Activated CD8-positive, alpha-beta T cell treated with anti-CD3 and anti-CD28 coated beads, Interleukin-2, amount 10 ng/mL, durations not matched to agents 7 days and 5 days (primary cell): Measurements from ENCODE around the gene UBQLNL. TPM values are rescaled to one million over a fixed set of nuclear protein-coding genes. Genes with fewer than 3 reads are reported as not detected.

Experiments
- ATAC-seq: fragments of 150-1000 bp; cut with Tn5 transposase; one replicate; pipeline ENCODE4 v1.10.0; 2021; ENCODE audit warnings: moderate library complexity
- CTCF ChIA-PET: fragments of 350-600 bp; sonication (Branson Sonifier 250); formaldehyde crosslinking; loops from one replicate; lab custom pipeline; 2021; ENCODE audit warnings: antibody characterized with exemption; lab: Charles Lee
- POLR2A ChIA-PET: fragments of 350-600 bp; sonication (Branson Sonifier 250); formaldehyde crosslinking; loops from one replicate; lab custom pipeline; 2021; ENCODE audit warnings: antibody characterized with exemption; lab: Charles Lee
- DNase-seq: peaks from one replicate; pipeline ENCODE4 v3.0.0-alpha.2; 2020
- H3K27ac Mint-ChIP-seq: one replicate; pipeline ENCODE4 v1.8.0; 2021; ENCODE audit warnings: mild to moderate bottlenecking, mixed read lengths
- H3K27me3 Mint-ChIP-seq: one replicate; pipeline ENCODE4 v1.8.0; 2021; ENCODE audit warnings: low read depth, mixed read lengths
- H3K36me3 Mint-ChIP-seq: one replicate; pipeline ENCODE4 v1.8.0; 2021; ENCODE audit warnings: low read depth, mixed read lengths
- H3K4me1 Mint-ChIP-seq: one replicate; pipeline ENCODE4 v1.8.0; 2021; ENCODE audit warnings: low read depth, mixed read lengths
- H3K4me3 Mint-ChIP-seq: one replicate; pipeline ENCODE4 v1.8.0; 2021; ENCODE audit warnings: mild to moderate bottlenecking, mixed read lengths
- H3K9me3 Mint-ChIP-seq: one replicate; pipeline ENCODE4 v1.8.0; 2022; ENCODE audit warnings: mixed read lengths; ENCODE audit not compliant: insufficient read depth
- total RNA-seq, 2 experiments: library from RNA; stranded (reverse); gene quantifications; one replicate each; pipeline ENCODE4 v1.2.3, GENCODE V29; 2021

The UBQLNL gene
- total RNA-seq, 2 experiments from 2014 or later = 0.23 TPM; not detected in 1

DNA sequence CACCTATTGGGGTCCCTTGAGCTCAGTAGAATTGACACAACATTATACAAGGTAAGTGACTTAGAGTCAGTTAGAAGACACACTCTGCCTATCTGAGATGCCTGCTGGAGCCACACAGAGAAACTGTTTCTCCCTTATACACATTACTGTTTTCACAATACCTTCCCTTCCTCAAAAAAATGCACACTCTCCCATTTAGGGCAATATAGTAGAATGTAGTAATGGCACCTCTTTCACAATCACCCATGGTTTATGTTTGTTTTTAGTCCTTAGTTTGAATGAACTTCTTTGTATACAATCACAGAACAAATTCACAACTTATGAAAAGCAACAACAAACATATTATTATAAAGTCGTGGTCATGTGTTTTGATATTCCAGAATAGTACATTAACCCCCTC lies 17.5 kb upstream of the UBQLNL start:
- Mint-ChIP-seq H3K9me3 (no peaks in the 10 kb centered on the region), H3K27ac (no peak overlapping the region), H3K36me3 (no peaks in the 10 kb centered on the region), H3K4me3 (no peak overlapping the region), H3K4me1 (no peaks in the 10 kb centered on the region), H3K27me3 (peaks cover 2% of the 10 kb centered on the region)
- ATAC-seq (no peak), DNase-seq (no peak)
- ChIA-PET CTCF (no interaction called here), POLR2A (no interaction called here)

DNA sequence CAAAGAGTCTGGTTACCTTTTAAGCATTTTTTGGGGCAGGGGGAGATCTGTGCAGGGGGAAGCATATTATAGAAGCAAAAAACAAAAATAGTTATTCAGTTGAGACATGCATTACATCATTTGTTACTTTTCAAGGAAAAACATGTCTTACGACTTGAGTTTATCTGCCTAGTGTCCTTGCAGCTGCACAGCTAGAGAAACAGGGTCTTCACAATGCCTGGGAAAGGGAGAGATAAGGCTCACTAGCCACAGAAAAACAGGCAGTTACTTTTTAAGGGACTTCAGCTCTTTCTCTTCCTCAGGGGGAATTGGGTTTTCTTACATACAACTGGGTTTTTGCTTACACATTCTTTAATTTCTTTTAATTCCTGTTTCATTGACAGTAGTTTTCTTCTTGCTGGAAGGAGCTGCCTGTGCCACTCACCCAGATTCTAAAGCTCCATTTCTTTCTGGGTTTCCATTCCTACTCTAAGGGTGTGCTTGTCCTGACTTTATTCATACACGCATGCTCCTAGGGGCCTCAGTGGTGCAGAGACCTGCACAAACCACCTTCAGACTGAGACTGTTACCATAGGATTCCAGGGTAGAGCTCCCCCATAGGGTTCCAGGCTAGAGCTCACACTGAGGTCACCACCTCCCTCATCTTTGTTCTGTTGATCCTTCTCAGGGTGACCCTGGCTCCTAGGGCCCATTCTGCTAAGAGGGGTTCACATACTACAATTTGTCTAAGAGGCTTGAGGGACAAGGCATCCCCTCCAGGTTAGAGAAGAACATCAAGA lies 14.7 kb upstream of the UBQLNL start:
- Mint-ChIP-seq H3K27me3 (no peaks in the 10 kb centered on the region), H3K27ac (no peak overlapping the region), H3K4me1 (no peaks in the 10 kb centered on the region), H3K4me3 (no peak overlapping the region), H3K9me3 (no peaks in the 10 kb centered on the region), H3K36me3 (no peaks in the 10 kb centered on the region)
- DNase-seq (no peak), ATAC-seq (no peak)
- CTCF ChIA-PET = no interaction called here
- POLR2A ChIA-PET = no interaction called here

- H3K27ac Mint-ChIP-seq = no peak overlapping the region
- no peaks in the 10 kb centered on the region for H3K36me3 Mint-ChIP-seq
- no peaks in the 10 kb centered on the region for H3K27me3 Mint-ChIP-seq
- no peaks in the 10 kb centered on the region for H3K9me3 Mint-ChIP-seq
- DNase-seq (no peak), ATAC-seq (no peak)
- H3K4me1 Mint-ChIP-seq = no peaks in the 10 kb centered on the region
- POLR2A ChIA-PET = no interaction called here
- CTCF ChIA-PET = no interaction called here
- H3K4me3 Mint-ChIP-seq = no peak overlapping the region
Observed at GRCh38 chr11:5528495-5528894, 12.0 kb upstream of the UBQLNL start.

GRCh38 chr11:5527716-5528115 lies 11.2 kb upstream of the UBQLNL start:
- Mint-ChIP-seq H3K4me1 (no peaks in the 10 kb centered on the region), H3K4me3 (no peak overlapping the region), H3K36me3 (no peaks in the 10 kb centered on the region), H3K27ac (no peak overlapping the region), H3K27me3 (no peaks in the 10 kb centered on the region), H3K9me3 (no peaks in the 10 kb centered on the region)
- no peak for ATAC-seq
- ChIA-PET POLR2A (no interaction called here), CTCF (no interaction called here)
- no peak for DNase-seq

DNA sequence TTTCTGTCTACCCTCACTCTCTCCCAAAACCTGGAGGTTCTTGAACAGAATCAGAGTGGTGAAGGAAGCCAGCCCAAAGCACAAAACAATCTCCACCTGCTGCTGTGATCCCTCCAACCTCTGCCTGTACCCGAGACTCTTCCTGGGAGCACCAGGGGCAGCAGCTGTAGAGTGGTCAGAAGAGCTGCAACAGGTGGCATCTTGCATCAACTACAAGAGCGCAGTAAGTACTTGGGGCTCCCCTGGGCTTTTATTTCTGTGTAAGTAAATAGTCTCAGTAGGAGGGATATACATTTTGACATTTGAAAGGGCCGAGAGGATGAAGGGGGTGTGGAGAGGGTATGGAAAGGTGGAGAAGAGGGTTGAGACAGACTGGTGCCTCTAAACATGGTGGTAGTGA lies 8.3 kb upstream of the UBQLNL start:
- no peak for ATAC-seq
- POLR2A ChIA-PET = no interaction called here
- Mint-ChIP-seq H3K36me3 (no peaks in the 10 kb centered on the region), H3K27me3 (no peaks in the 10 kb centered on the region), H3K4me3 (no peak overlapping the region), H3K9me3 (no peaks in the 10 kb centered on the region), H3K4me1 (no peaks in the 10 kb centered on the region), H3K27ac (no peak overlapping the region)
- no peak for DNase-seq
- CTCF ChIA-PET = no interaction called here

GRCh38 chr11:5522308-5522707 lies 5.8 kb upstream of the UBQLNL start:
- ATAC-seq = no peak
- DNase-seq = no peak
- no peaks in the 10 kb centered on the region for H3K36me3 Mint-ChIP-seq
- ChIA-PET CTCF (no interaction called here), POLR2A (no interaction called here)
- no peaks in the 10 kb centered on the region for H3K4me1 Mint-ChIP-seq
- H3K9me3 Mint-ChIP-seq = no peaks in the 10 kb centered on the region
- H3K27ac Mint-ChIP-seq = no peak overlapping the region
- H3K4me3 Mint-ChIP-seq = no peak overlapping the region
- H3K27me3 Mint-ChIP-seq = no peaks in the 10 kb centered on the region

- CTCF ChIA-PET = no interaction called here
- POLR2A ChIA-PET = no interaction called here
- DNase-seq (no peak), ATAC-seq (no peak)
- Mint-ChIP-seq H3K27ac (no peak overlapping the region), H3K4me1 (no peaks in the 10 kb centered on the region), H3K9me3 (no peaks in the 10 kb centered on the region), H3K27me3 (no peaks in the 10 kb centered on the region), H3K4me3 (no peak overlapping the region), H3K36me3 (no peaks in the 10 kb centered on the region)
Observed at GRCh38 chr11:5521540-5521939, 5.0 kb upstream of the UBQLNL start.

- ATAC-seq = no peak
- Mint-ChIP-seq H3K27me3 (peaks cover 10% of the 10 kb centered on the region), H3K9me3 (no peaks in the 10 kb centered on the region), H3K27ac (no peak overlapping the region), H3K4me3 (no peak overlapping the region), H3K4me1 (no peaks in the 10 kb centered on the region), H3K36me3 (no peaks in the 10 kb centered on the region)
- ChIA-PET CTCF (no interaction called here), POLR2A (no interaction called here)
- no peak for DNase-seq
Observed at GRCh38 chr11:5514841-5515240, 1.7 kb downstream of the UBQLNL start.

DNA sequence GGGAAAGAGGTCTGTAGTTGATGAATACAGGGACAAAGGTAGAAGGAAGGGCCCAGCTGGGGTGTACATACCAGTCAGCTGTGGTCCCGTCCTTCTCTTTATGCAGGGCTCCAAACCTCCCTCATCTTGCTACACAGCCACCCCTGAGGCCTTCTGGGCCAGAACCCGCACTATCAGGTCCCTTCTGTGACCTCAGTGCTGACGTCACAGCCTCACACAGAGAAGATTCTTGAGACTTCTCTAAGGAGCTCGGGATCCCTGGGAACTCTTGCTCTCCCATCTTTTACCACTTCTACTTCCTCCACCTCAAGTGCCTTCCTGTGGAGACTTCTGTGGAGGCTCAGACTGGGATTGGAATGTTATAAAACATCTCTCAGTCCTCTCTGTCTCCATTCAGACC lies 6.7 kb downstream of the UBQLNL start, which contains the start of gene UBQLN3:
UBQLN3 (minus strand) TSS at position 155 of the 400 bp plus-strand sequence. CDS start 399 bp downstream, outside the sequence.
- no peak for DNase-seq
- no peak within 1 kb of the TSS for H3K27ac Mint-ChIP-seq
- H3K9me3 Mint-ChIP-seq = no peaks in the 10 kb centered on the region
- peaks cover 10% of the 10 kb centered on the region for H3K27me3 Mint-ChIP-seq
- ChIA-PET POLR2A (no interaction called here), CTCF (no interaction called here)
- H3K36me3 Mint-ChIP-seq = no peaks in the 10 kb centered on the region
- no peaks in the 10 kb centered on the region for H3K4me1 Mint-ChIP-seq
- no peak for ATAC-seq
- H3K4me3 Mint-ChIP-seq = no peak within 1 kb of the TSS

- no peak overlapping the region for H3K4me3 Mint-ChIP-seq
- POLR2A ChIA-PET = no interaction called here
- H3K27me3 Mint-ChIP-seq = peaks cover 10% of the 10 kb centered on the region
- H3K4me1 Mint-ChIP-seq = no peaks in the 10 kb centered on the region
- CTCF ChIA-PET = no interaction called here
- DNase-seq = no peak
- ATAC-seq = no peak
- no peaks in the 10 kb centered on the region for H3K9me3 Mint-ChIP-seq
- H3K36me3 Mint-ChIP-seq = no peaks in the 10 kb centered on the region
- H3K27ac Mint-ChIP-seq = no peak overlapping the region
Observed at GRCh38 chr11:5508605-5509004, 7.9 kb downstream of the UBQLNL start.

DNA sequence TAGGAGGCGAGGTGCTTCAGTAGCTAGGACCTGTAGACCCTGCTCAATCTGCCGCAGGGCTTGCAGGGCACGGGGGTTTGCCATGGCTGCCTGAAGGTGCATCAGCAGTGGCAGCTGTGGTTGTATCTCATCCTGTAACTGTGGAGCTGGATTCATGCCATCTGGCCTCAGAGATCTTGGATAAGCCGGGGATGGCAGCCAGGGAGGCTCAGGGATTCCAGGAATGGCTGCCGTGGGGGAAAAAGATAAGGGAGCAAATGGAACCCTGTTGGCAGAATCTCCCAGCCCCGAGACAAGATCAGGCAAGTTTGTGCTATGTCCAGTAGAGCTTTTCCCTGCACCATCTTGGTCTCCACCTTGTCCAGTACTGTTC lies 8.6 kb downstream of the UBQLNL start:
- ATAC-seq = no peak
- Mint-ChIP-seq H3K9me3 (no peaks in the 10 kb centered on the region), H3K27ac (no peak overlapping the region), H3K27me3 (peaks cover 10% of the 10 kb centered on the region), H3K4me3 (no peak overlapping the region), H3K4me1 (no peaks in the 10 kb centered on the region), H3K36me3 (no peaks in the 10 kb centered on the region)
- POLR2A ChIA-PET = no interaction called here
- DNase-seq = no peak
- CTCF ChIA-PET = no interaction called here

DNA sequence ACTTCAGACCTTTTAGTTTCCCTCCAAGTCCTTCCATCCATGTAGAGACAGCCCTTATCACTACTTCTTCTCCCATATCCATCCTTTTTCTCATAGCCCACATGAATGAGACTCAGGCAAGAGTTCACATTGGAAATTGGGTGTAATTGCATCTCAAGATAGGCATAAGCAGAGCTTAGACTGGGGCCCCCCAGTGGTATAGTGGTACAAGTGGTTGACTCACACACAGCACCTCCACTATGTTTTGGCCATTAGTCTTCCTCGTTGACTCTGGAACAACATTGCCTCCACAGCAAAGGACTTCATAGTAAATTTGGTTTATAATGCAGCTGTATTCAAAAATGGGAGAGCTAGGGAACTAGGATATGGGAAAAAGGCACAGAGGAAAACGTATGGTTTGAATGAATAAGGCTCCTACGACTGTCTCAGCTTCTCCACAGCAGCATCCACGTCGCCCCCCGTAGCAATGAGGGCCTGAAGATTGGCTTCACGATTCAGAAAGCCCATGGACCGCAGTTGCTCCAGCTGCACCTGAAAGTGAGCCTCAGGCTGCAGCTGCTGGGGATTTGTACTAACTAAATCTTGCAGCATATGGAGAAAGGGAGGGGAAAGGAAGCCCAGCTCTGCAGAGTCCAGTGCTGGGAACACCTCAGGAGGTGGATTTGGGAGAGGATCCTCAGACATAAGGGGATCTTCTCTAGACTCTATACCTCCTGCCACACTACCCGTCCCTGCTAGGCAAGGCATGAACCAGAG lies 9.1 kb downstream of the UBQLNL start:
- POLR2A ChIA-PET = no interaction called here
- Mint-ChIP-seq H3K36me3 (no peaks in the 10 kb centered on the region), H3K9me3 (no peaks in the 10 kb centered on the region), H3K27me3 (peaks cover 9% of the 10 kb centered on the region), H3K4me3 (no peak overlapping the region), H3K27ac (no peak overlapping the region), H3K4me1 (no peaks in the 10 kb centered on the region)
- CTCF ChIA-PET = no interaction called here
- DNase-seq (no peak), ATAC-seq (no peak)
